Measurements from ENCODE around the gene UBE2D1.

UBE2D1 gene

GRCh38 chr10:58334817-58335305 is at the start of gene UBE2D1:
Gene UBE2D1, plus strand, starts transcription at chr10:58335006. Its CDS starts 196 bp downstream, at chr10:58335202.
- DNase-seq (ENCODE audit: extremely low read depth in 1 of 2, low read depth in 1 of 2): peak; percentile 71 to 81

- no peak for DNase-seq (ENCODE audit: extremely low read depth in 1 of 2, low read depth in 1 of 2)
Observed at GRCh38 chr10:58291538-58292174, 43.1 kb upstream of the UBE2D1 start.

DNA sequence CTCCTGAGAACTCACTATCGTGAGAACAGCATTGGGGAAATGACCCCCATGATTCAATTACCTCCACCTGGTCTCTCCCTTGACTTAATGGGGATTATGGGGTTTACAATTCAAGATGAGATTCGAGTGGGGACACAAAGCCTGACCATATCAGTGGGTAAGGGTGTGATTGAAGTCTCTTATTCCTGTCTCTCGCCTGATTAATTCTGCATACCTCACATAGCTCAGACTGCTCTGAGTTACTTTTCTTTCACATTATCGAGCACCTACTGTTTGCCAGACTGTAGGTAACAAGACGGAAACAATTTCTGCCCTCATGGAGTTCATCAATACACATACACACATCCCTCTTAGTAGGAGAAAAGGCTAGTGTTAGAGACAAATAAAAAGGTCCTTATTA is 40.8 kb upstream of the UBE2D1 start:
- DNase-seq (ENCODE audit: extremely low read depth in 1 of 2, low read depth in 1 of 2): no peak

- peak in 1 of 2 donors; percentile 7 for DNase-seq (ENCODE audit: extremely low read depth in 1 of 2, low read depth in 1 of 2)
Observed at GRCh38 chr10:58299580-58299979, 35.2 kb upstream of the UBE2D1 start.

- DNase-seq (ENCODE audit: extremely low read depth in 1 of 2, low read depth in 1 of 2): no peak
Observed at GRCh38 chr10:58300676-58301075, 34.1 kb upstream of the UBE2D1 start.

GRCh38 chr10:58302254-58302653 is 32.6 kb upstream of the UBE2D1 start:
- DNase-seq (ENCODE audit: extremely low read depth in 1 of 2, low read depth in 1 of 2): no peak

DNA sequence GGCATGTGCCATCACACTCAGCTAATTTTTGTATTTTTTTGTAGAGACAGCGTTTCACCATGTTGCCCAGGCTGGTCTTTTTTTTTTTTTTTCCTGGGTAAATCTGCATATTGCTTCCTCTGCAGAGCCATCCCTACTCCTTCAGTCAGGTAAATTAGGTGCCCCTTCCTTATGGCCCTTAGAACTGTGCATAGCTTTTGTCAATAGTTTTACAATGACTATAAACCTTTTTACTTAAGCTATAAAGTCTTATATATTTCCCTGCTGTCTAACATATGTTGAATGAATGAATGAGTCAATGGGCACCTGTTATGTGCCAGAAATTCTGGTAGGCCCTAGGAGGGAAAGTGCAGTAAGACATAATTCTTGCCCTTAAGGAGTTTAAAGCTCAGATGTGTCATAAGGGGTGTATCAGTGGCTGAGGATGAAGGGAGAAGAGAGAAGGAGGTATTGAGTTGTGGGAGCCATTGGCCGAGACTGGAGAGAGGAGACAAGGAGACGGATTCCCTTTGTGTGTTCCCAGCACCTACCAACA is 30.6 kb upstream of the UBE2D1 start:
- no peak for DNase-seq (ENCODE audit: extremely low read depth in 1 of 2, low read depth in 1 of 2)

GRCh38 chr10:58305821-58306220 is 29.0 kb upstream of the UBE2D1 start:
- no peak for DNase-seq (ENCODE audit: extremely low read depth in 1 of 2, low read depth in 1 of 2)

GRCh38 chr10:58307676-58308075 is 27.1 kb upstream of the UBE2D1 start:
- no peak for DNase-seq (ENCODE audit: extremely low read depth in 1 of 2, low read depth in 1 of 2)

DNA sequence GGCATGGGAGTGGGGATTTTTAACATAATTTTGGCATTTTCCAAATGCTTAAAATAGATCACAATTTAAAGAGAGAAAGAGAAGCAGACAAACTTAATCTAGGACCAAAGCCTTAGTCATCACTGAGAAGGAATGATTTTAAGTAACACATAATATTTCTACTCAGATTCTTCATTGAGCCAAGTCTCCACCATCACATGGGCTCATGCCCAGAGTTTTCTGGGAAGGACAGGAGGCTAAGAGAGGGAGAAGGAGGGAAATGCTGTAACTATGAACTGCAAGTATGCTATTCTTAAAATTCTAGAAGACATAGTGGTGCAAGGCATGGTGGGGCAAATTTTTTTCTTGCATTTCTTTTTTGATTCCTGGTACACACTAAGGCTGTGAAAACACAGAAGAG is 23.8 kb upstream of the UBE2D1 start:
- DNase-seq (ENCODE audit: extremely low read depth in 1 of 2, low read depth in 1 of 2): no peak

- DNase-seq (ENCODE audit: extremely low read depth in 1 of 2, low read depth in 1 of 2): no peak
Observed at GRCh38 chr10:58316874-58317273, 17.9 kb upstream of the UBE2D1 start.

- no peak for DNase-seq (ENCODE audit: extremely low read depth in 1 of 2, low read depth in 1 of 2)
Observed at GRCh38 chr10:58318346-58318745, 16.5 kb upstream of the UBE2D1 start.

DNA sequence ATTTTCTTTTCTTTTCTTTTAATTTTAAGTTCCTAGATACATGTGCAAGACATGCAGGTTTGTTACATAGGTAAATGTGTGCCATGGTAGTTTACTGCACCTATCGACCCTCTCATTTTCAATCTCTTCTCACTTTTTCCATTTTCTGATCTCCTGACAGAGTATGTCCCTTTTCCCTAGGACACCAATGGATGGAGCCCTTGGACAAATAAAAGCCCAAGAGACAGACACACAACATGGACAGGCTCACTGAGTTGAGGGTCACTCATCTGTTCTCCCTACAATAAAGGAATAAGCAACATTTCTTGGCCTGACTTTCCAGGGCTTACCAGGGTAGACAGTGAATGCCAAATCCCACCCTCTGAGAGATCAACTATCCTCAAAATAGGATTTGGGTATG is 15.2 kb upstream of the UBE2D1 start:
- no peak for DNase-seq (ENCODE audit: extremely low read depth in 1 of 2, low read depth in 1 of 2)

DNA sequence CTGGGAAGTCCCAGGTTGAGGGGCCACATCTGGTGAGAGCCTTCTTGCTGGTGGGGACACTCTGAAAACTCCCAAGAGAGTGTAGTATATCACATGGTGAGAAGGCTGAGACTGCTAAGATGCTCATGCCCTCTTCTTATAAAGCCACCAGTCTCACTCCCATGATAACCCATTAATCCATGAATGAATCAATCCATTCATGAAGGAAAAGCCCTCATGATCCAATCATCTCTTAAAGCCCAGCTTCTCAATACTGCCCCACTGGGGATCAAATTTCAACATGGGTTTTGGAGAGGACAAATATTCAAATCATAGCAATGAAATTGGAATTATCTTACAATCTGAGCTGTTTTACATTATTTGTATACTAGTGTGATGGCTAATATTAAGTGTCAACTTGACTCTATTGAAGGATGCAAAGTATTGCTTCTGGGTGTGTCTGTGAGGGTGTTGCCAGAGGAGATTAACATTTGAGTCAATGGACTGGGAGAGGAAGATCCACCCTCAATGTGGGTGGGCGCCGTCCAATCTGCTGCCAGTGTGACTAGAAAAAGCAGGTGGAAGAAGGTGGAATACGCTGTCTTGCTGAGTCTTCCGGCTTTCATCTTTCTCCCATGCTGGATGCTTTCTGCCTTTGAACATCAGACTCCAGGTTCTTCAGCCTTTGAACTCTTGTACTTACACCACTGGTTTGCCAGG is 14.3 kb upstream of the UBE2D1 start:
- no peak for DNase-seq (ENCODE audit: extremely low read depth in 1 of 2, low read depth in 1 of 2)

GRCh38 chr10:58322072-58322834 is 12.6 kb upstream of the UBE2D1 start:
- DNase-seq (ENCODE audit: extremely low read depth in 1 of 2, low read depth in 1 of 2): no peak

GRCh38 chr10:58322835-58323209 is 12.0 kb upstream of the UBE2D1 start:
- no peak for DNase-seq (ENCODE audit: extremely low read depth in 1 of 2, low read depth in 1 of 2)

DNA sequence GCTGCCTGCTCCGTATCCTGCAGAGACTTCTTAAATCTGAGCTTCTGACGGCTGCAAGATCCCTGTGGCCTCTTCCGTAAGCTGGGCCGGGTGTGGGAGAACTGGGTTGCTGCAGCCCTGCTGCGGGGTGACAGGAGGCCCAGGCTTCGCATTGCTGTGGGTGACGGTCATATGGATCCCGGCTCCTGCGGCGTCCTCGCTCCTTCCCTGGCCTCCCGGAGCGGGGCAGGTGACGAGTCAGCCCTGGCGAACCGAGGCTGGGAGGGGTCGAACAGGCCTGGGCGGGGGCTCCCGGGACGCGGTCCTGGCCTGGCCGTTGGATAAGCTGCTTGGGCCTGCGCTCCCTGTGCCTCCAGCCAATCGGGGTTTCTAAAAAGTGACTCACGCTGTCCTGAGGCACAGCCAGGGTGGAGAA is 7.8 kb upstream of the UBE2D1 start:
- DNase-seq (ENCODE audit: extremely low read depth in 1 of 2, low read depth in 1 of 2): no peak

GRCh38 chr10:58328233-58328632 is 6.6 kb upstream of the UBE2D1 start:
- DNase-seq (ENCODE audit: extremely low read depth in 1 of 2, low read depth in 1 of 2): no peak

- DNase-seq (ENCODE audit: extremely low read depth in 1 of 2, low read depth in 1 of 2): no peak
Observed at GRCh38 chr10:58330431-58330830, 4.4 kb upstream of the UBE2D1 start.

DNA sequence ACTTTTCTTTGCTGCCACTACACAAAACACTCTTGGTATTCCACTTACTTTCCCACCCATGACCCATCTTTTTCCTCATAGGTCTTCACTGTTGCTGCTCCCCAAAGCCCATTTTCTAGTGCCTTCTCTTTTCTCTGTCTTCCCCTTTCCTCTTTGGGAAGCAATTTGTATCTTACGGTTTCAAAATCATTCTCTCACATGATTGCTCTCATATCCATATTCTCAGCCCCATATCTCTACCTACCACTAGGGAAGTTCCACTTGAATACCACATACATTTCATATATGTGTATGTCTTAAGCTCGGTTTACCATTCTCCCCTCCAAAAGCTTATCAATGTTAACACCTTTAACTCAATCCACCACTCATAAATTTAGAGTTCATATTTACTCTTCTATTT is 3.2 kb upstream of the UBE2D1 start:
- DNase-seq (ENCODE audit: extremely low read depth in 1 of 2, low read depth in 1 of 2): no peak

DNA sequence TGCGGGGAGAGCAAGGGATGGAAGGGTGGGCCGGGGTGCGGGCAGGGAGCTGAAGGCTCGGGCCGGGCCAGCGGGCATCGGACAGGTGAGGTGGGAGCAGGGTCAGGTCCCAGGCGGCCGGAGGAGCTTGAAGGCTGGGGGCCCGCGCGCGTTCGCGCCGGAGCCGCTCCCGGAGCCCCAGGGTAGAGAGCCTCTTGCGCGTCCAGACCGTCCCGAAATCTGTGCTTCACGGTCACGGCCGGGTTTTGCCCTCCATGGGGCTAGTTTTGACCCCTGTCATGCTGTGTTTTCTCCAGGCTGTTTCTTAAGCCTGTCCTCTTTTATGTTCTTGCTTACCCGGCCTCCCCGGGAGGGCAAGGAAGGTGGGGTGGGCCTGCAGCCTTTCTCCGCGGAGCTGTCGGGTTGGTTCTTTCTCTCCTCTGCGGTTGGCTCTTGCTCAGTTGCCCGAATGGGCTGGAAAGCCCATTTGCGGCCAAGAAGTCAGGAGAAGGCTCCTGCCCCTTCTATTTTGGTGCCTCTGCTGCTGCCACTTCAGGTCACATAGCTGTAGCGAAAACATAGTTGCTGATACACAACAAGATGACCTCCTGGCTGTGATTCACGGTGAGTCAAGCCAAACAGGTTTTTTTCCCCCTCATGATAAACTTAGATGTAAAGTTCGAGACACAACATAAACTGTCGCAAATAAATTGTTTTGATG is 650 bp downstream of the UBE2D1 start:
- DNase-seq (ENCODE audit: extremely low read depth in 1 of 2, low read depth in 1 of 2): no peak

All from stimulated activated CD8-positive, alpha-beta memory T cell treated with anti-CD3 and anti-CD28 coated beads, Interleukin-7, amount 100 ng/mL, for 48 hours (primary cell).